Fibroblast of mammary gland (primary cell): ENCODE results near the gene CES5A.
"Not testable (repeated sequence)": the region's sequence is repeated elsewhere in the genome, so short reads cannot be mapped to it uniquely, and the experiment has no call there.

Experiments used
- DNase-seq: peaks from one replicate; pipeline ENCODE4 v3.0.0-alpha.2; 2010; ENCODE audit warnings: low read depth
- H3K4me3 ChIP-seq: 2 replicates; pipeline ENCODE4 v1.5.1; 2011; ENCODE audit warnings: low read depth, mild to moderate bottlenecking, low read length, moderate library complexity; ENCODE audit not compliant: control insufficient read depth
- TF ChIP-seq, protein P1 (sequence below): conservative IDR thresholded peaks from 2 replicates; pipeline ENCODE4 v1.5.1; 2011; ENCODE audit warnings: low read depth, low read length, inconsistent platforms; ENCODE audit not compliant: control insufficient read depth, insufficient read depth

CES5A gene

DNA sequence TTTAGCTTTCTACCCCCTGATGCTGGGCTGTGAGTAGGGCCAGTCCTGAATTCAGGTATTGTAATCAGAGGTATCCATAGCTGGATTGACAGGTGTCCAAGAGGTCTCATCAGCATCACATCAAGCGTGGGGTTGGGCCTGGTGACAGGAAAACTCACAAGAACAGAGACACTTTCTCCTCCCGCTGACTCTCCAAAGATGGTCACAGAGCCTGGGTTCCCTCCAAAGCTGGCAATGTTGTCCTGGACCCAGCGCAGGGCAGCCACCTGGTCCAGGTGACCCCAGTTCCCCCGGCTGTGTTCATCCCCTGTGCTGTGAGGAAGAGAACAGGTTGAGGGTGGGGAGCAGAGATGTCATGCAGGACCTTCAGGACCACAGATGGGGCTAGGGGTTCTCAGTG, 54.0 kb downstream of the CES5A start:
- no peak for DNase-seq
- no peak overlapping the region for H3K4me3 ChIP-seq
- TF ChIP-seq, protein P1, sequence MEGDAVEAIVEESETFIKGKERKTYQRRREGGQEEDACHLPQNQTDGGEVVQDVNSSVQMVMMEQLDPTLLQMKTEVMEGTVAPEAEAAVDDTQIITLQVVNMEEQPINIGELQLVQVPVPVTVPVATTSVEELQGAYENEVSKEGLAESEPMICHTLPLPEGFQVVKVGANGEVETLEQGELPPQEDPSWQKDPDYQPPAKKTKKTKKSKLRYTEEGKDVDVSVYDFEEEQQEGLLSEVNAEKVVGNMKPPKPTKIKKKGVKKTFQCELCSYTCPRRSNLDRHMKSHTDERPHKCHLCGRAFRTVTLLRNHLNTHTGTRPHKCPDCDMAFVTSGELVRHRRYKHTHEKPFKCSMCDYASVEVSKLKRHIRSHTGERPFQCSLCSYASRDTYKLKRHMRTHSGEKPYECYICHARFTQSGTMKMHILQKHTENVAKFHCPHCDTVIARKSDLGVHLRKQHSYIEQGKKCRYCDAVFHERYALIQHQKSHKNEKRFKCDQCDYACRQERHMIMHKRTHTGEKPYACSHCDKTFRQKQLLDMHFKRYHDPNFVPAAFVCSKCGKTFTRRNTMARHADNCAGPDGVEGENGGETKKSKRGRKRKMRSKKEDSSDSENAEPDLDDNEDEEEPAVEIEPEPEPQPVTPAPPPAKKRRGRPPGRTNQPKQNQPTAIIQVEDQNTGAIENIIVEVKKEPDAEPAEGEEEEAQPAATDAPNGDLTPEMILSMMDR: no peak

DNA sequence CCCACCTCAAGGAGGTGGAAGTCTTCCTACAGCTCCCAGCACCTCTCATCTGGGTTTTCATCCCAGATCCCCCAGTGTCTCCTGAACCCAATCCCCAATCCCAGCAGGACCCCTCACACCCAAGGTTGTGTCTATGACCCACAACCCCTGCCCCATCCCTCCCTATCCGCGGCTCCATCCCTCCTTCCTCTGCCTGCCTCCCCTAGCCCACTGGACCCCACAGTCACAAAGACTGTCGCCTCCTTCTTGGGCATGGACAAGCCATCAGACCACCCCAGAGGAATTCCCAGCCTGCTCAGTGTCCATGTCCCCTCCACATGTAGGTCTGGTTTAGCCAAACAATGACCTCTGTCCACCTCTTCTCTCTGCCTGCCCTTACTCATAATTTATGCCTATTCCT, 54.6 kb downstream of the CES5A start:
- no peak for DNase-seq
- H3K4me3 ChIP-seq: no peak overlapping the region
- TF ChIP-seq, protein P1: no peak

DNA sequence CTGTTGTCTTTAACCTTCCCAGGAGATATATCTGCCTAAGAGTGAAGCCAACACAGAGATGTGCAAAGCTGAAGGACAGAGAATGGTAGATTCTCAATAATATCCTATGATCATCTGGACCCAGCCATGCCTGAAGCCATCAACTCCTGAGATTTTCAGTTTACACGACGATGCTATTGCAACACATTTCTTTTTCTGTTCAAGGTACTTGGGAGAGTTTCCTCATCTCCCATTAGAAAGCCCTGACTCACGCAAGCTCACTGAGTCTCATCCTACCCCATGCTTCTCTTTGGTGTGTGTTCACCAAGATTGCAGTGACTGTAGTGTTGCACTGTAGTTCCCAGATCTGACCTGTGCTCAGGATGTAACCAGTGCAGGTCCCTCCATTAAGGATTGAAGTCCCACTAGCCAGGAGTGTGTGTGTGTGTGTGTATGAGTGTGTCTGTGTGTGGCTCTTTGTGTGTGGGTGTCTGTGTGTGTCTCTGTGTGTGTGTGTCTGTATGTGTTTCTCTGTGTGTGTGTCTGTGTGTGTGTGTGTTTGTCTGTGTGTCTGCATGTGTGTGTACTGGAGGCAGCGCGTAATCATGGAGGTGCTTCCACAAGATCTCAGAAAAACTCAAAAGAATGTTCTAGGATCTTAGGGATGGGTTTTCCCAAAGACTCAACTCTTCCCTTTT, 57.8 kb downstream of the CES5A start:
- peak; percentile 47 for DNase-seq
- no peak overlapping the region for H3K4me3 ChIP-seq
- TF ChIP-seq, protein P1: no peak

DNA sequence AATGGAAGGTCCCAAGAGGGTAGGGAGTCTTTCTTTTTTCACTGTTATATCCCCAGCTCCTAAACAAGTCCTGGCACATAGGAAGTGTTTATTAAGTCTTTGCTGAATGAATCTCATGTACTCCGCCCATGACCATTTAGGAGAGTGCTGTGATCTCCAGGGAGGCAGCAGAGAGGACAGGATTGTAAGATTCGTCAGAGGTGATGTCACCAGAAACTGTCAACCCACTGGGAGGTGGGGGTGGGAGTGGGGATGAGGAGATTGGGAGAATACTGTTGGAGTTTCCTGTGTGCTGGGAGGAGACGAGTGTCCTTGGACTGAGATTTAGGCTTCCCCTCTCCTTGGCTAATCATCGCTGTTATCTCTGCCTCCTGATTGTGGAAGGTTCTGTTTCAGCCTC, 59.0 kb downstream of the CES5A start:
- DNase-seq: peak; percentile 35

DNA sequence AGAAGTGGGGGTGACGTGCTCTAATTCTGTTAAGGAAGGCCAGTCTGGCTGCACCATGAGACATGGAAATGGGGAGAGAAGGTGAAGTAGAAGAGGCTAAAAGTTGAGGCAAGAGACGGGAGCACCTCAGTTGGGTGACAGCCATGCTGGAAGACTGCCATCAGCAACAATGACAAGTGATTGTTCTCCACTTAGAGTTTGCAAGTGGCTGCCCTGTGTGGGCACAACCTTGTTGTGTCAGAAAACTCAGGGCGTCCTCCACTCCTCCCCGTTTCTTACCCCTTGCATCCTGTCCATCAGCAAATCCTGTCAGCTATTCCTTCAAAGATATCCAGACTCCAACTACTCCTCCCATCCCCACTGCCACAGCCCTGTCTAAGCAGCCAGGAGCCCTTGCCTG, 59.9 kb downstream of the CES5A start:
- DNase-seq: no peak
- no peak overlapping the region for H3K4me3 ChIP-seq
- TF ChIP-seq, protein P1: no peak

More for the DNA sequence above, 59.0 kb downstream of the CES5A start:
- H3K4me3 ChIP-seq: not testable (repeated sequence)

DNA sequence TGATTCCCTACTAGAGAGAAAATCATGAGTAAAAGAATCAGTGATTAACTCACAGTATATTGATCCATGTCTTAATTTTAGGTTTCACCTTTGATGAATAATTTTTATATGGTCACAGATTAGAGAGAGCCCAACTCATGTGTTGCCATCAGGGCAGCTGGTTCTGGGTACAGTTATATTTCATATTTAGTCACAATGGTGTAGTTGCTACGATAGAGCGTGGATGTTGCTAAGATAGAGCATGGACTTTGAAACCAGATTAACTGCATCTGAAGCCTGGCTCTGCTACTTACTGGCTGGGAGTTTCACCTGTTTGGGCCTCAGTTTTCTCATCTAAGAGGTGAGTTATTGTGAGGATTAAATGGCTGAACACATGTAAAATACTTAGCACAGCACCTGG, 61.0 kb downstream of the CES5A start:
- DNase-seq, H3K4me3 ChIP-seq: not testable (repeated sequence)

DNA sequence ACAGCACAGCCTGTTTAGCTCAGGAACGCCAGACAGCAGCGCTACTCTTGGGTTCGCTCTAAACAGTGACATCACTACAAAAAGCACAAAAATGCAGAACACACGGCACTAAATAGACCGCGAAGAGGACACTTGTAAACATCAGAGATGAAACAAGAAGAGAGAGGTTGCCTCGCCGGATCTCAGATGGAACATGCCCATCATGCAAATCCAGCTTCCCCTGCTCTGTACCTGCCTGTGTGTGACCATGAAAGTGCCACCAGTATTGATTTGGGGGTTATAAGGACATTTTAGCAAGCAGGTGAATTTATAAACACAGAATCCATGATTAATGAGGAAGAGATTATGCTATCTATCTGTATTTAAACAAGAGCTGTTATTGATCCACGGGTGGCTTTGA, 61.4 kb downstream of the CES5A start:
- DNase-seq, H3K4me3 ChIP-seq: not testable (repeated sequence)

DNA sequence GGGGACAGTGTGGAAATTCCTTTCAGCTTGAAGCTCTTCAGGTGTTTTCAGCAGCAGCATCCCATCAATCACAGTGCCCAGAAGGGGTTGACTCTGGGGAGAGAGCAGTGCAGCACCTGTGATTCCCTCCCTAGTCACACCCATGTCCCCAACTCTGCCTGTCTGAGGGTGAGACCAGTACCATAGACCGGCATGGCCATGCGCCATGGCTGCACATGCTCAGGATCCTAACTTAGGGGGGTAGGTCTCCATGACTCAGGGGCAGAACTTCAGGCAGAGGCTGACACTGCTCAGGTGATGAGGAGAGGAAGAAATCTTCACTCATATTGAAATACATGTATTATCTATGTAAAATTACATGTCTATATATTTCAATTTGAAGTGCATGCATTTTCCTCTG, 62.2 kb downstream of the CES5A start:
- no peak overlapping the region for H3K4me3 ChIP-seq
- DNase-seq: no peak
- TF ChIP-seq, protein P1: no peak
